Measurements from ENCODE around the gene FAM107B. TPM values are rescaled to one million over a fixed set of nuclear protein-coding genes. Genes with fewer than 3 reads are reported as not detected.

FAM107B gene
- total and polyA plus RNA-seq, 2 of the 13 experiments (the other 11 are each of a cell fraction or from before 2014, with no cell fraction given) = 15.7 to 24.8 TPM

DNA sequence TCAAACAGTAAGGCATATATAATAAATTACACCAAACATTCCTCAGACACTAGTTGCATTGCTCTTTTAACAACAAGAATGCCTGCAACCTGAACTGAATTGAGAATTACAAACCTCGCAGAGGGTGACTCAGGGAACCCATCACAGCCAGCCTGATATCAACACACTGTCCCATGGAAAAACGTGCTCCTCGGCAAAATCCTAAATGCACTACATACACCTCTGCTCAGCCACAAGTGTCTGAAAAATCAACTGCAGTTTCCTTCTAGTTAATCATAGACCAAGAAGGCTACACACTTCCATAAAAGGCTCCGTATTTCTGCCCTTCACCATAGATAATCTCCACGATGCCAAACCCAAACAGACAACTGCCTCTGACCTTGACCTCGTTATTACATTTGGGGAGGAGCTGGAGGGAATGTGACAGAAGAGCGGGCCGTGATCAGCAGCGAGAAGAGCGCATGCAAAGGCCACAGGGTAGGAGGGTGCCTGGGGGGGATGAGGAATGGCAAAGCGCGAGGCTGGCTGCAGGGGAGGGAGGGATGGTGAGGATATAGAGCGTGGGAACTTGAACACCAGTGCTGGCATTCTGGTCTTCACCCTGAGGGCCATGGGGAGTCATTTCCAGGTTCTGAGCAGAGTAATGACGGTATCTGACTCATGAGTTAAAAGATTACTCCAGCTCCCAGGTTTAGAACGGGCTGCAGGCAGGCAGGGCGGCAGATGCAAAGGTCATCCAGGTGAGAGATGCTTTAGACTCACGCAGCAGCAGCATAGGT lies 242.0 kb downstream of the FAM107B start (continued):
- TF ChIP-seq, protein P1, sequence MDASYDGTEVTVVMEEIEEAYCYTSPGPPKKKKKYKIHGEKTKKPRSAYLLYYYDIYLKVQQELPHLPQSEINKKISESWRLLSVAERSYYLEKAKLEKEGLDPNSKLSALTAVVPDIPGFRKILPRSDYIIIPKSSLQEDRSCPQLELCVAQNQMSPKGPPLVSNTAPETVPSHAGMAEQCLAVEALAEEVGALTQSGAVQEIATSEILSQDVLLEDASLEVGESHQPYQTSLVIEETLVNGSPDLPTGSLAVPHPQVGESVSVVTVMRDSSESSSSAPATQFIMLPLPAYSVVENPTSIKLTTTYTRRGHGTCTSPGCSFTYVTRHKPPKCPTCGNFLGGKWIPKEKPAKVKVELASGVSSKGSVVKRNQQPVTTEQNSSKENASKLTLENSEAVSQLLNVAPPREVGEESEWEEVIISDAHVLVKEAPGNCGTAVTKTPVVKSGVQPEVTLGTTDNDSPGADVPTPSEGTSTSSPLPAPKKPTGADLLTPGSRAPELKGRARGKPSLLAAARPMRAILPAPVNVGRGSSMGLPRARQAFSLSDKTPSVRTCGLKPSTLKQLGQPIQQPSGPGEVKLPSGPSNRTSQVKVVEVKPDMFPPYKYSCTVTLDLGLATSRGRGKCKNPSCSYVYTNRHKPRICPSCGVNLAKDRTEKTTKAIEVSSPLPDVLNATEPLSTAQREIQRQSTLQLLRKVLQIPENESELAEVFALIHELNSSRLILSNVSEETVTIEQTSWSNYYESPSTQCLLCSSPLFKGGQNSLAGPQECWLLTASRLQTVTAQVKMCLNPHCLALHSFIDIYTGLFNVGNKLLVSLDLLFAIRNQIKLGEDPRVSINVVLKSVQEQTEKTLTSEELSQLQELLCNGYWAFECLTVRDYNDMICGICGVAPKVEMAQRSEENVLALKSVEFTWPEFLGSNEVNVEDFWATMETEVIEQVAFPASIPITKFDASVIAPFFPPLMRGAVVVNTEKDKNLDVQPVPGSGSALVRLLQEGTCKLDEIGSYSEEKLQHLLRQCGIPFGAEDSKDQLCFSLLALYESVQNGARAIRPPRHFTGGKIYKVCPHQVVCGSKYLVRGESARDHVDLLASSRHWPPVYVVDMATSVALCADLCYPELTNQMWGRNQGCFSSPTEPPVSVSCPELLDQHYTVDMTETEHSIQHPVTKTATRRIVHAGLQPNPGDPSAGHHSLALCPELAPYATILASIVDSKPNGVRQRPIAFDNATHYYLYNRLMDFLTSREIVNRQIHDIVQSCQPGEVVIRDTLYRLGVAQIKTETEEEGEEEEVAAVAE (CRISPR knock-in tag; IDR thresholded peaks at IDR 0.05; ENCODE audit: borderline replicate concordance) = no peak
- TF ChIP-seq SPEN (CRISPR knock-in tag; IDR thresholded peaks at IDR 0.05; ENCODE audit: low read depth) (peak; percentile 64; the same call in 1 of the 2 replicates), DNMT3B (CRISPR knock-in tag; conservative IDR thresholded peaks at IDR 0.05) (peak; percentile 36; the same call in 1 of the 2 replicates), TAF1 (CRISPR knock-in tag; IDR thresholded peaks at IDR 0.05) (no peak), IRF9 (CRISPR knock-in tag; IDR thresholded peaks at IDR 0.05; ENCODE audit: borderline replicate concordance) (no peak), ZNF256 (CRISPR knock-in tag; conservative IDR thresholded peaks at IDR 0.05) (no peak), SKIL (CRISPR knock-in tag; IDR thresholded peaks at IDR 0.05; ENCODE audit: borderline replicate concordance) (peak; percentile 96), SRF (IDR thresholded peaks at IDR 0.05; ENCODE audit: low read depth, low read length) (peak; percentile 98), ZNF720 (CRISPR knock-in tag; IDR thresholded peaks at IDR 0.05) (no peak), RAD21 (CRISPR knock-in tag; IDR thresholded peaks at IDR 0.05) (no peak), ZNF44 (CRISPR knock-in tag; IDR thresholded peaks at IDR 0.05) (no peak), ZNF263 (CRISPR knock-in tag; IDR thresholded peaks at IDR 0.05) (peak; percentile 71), NR1H2 (CRISPR knock-in tag; IDR thresholded peaks at IDR 0.05; ENCODE audit: borderline replicate concordance, low read depth) (no peak), ELF3 (CRISPR knock-in tag; IDR thresholded peaks at IDR 0.05) (peak; percentile 64; the same call in 1 of the 2 replicates), CCDC6 (CRISPR knock-in tag; IDR thresholded peaks at IDR 0.05) (0 out of 2 replicates have a peak, but pooled peaks have one; percentile 32), FOXJ3 (CRISPR knock-in tag; IDR thresholded peaks at IDR 0.05; ENCODE audit: borderline replicate concordance) (no peak), CBX2 (IDR thresholded peaks at IDR 0.05; ENCODE audit: low read depth, low read length) (no peak), CBX2 (CRISPR knock-in tag; IDR thresholded peaks at IDR 0.05; ENCODE audit: low read depth) (no peak), TP53 (CRISPR knock-in tag; conservative IDR thresholded peaks at IDR 0.05) (no peak)
- TF ChIP-seq, protein P2, sequence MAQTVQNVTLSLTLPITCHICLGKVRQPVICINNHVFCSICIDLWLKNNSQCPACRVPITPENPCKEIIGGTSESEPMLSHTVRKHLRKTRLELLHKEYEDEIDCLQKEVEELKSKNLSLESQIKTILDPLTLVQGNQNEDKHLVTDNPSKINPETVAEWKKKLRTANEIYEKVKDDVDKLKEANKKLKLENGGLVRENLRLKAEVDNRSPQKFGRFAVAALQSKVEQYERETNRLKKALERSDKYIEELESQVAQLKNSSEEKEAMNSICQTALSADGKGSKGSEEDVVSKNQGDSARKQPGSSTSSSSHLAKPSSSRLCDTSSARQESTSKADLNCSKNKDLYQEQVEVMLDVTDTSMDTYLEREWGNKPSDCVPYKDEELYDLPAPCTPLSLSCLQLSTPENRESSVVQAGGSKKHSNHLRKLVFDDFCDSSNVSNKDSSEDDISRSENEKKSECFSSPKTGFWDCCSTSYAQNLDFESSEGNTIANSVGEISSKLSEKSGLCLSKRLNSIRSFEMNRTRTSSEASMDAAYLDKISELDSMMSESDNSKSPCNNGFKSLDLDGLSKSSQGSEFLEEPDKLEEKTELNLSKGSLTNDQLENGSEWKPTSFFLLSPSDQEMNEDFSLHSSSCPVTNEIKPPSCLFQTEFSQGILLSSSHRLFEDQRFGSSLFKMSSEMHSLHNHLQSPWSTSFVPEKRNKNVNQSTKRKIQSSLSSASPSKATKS (CRISPR knock-in tag; IDR thresholded peaks at IDR 0.05) = no peak
